Measurements from ENCODE around the gene ST8SIA5. TPM values are rescaled to one million over a fixed set of nuclear protein-coding genes. Genes with fewer than 3 reads are reported as not detected.

Gene ST8SIA5
- total and polyA plus RNA-seq, 5 donors from 2014 or later = not detected

DNA sequence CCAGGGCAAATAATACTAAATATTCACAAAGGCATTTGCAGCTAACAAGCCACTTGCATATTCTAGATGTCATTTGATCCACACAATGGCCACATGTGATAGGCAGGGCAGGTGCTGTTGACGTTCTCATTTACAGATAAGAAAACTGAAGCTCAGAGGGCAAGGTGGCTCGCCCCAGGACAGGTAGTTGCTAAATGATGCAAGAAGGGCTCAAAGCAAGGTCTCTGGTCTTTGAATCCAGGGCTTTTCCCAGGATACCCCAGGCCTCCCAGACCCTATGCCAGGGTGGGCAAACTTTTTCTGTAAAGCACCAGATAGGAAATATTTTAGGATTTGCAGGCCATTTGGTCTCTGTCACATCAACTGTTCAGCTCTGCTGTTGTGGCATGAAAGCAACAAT lies 135.0 kb downstream of the ST8SIA5 start:
- no peaks in the 10 kb centered on the region for H3K36me3 Mint-ChIP-seq
- no peaks in the 10 kb centered on the region for H3K9me3 ChIP-seq (ENCODE audit: control insufficient read depth in 2 of 2, low read length in 2 of 2)
- no peak overlapping the region for H3K27ac Mint-ChIP-seq
- DNase-seq = no peak
- no peak overlapping the region for H3K27ac ChIP-seq (ENCODE audit: insufficient read depth, low read length, poor library complexity, severe bottlenecking)
- H3K4me1 Mint-ChIP-seq = peaks cover 0 to 29% (median 1%) of the 10 kb centered on the region in 4 donors
- no peak for ATAC-seq (ENCODE audit: low read depth in 2 of 2)
- H3K27me3 Mint-ChIP-seq = peaks cover 12% of the 10 kb centered on the region
- H3K36me3 ChIP-seq (ENCODE audit: control insufficient read depth, insufficient read depth, low read length) = no peaks in the 10 kb centered on the region
- H3K4me3 Mint-ChIP-seq = no peak overlapping the region
- peaks cover 6% of the 10 kb centered on the region for H3K4me1 ChIP-seq (ENCODE audit: control insufficient read depth, insufficient read depth, low read length, poor library complexity, severe bottlenecking)
- H3K4me3 ChIP-seq (ENCODE audit: low read depth, low read length) = no peak overlapping the region
- peaks cover 4% of the 10 kb centered on the region for H3K27me3 ChIP-seq (ENCODE audit: control insufficient read depth, insufficient read depth, low read length)
- no peaks in the 10 kb centered on the region for H3K9me3 Mint-ChIP-seq

DNA sequence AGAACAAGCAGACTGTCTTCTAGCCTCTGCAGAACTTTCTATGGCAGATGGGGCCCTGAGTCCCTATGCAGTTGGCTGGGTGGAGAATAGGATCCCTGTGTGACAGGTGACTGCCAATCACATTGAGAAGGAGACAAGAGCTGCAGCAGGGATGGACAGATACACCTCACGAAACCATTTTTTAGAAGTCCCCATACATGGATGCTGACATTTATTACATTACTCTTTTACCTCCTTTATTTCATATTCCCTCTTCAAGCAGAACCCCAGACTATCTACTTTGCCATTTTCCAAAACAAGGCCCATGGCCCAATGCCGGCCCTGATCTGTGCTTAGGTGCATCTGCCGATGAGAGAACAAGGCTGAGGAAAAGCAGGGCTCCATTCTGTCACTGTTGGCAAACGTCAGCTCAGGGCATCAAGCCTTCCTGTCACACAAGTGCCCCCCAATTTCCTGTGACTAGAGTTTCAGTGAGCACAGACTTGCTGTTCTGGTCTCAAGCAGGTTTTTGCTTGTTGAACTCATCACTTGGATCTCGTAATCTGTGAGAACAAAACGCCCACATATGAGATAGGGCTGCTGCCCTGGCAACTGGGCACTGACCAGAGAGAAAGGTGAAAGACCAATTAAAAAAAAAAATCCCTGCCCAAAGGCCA lies 135.6 kb downstream of the ST8SIA5 start:
- no peak for ATAC-seq (ENCODE audit: low read depth in 2 of 2)
- no peak overlapping the region for H3K4me3 Mint-ChIP-seq
- H3K36me3 Mint-ChIP-seq = no peaks in the 10 kb centered on the region

DNA sequence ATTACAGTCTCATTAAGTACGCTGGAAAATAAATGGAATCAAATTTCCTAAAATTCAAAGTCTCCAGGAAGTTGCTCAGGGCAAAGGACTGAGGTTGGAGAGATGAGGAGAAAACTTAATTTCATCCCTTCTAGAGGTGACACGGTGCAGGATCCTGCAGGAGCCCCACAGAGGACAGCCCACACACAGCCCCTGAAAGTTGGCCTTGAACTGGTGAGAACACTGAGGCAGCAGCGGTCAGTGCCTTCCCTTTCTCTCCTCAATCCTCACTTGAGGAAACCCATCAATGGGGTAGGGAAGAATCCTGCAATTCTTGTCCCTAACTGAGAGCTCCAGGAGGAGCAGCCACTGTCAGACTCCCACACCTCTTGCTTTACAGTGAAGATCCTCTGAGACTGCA lies 137.3 kb downstream of the ST8SIA5 start:
- Histone ChIP-seq H3K9me3 (ENCODE audit: control insufficient read depth in 2 of 2, low read length in 2 of 2) (no peaks in the 10 kb centered on the region), H3K4me1 (ENCODE audit: control insufficient read depth, insufficient read depth, low read length, poor library complexity, severe bottlenecking) (peaks cover 6% of the 10 kb centered on the region), H3K27me3 (ENCODE audit: control insufficient read depth, insufficient read depth, low read length) (peaks cover 4% of the 10 kb centered on the region), H3K36me3 (ENCODE audit: control insufficient read depth, insufficient read depth, low read length) (no peaks in the 10 kb centered on the region), H3K4me3 (ENCODE audit: low read depth, low read length) (no peak overlapping the region), H3K27ac (ENCODE audit: insufficient read depth, low read length, poor library complexity, severe bottlenecking) (no peak overlapping the region)
- Mint-ChIP-seq H3K9me3 (peaks cover 0 to 4% (median 0%) of the 10 kb centered on the region in 7 donors), H3K36me3 (no peaks in the 10 kb centered on the region), H3K4me1 (peaks cover 0 to 24% (median under 1%) of the 10 kb centered on the region in 4 donors), H3K27me3 (peaks cover 10% of the 10 kb centered on the region), H3K4me3 (no peak overlapping the region), H3K27ac (no peak overlapping the region)
- ATAC-seq (ENCODE audit: low read depth in 2 of 2) (no peak), DNase-seq (no peak)

More for the DNA sequence above, 135.6 kb downstream of the ST8SIA5 start:
- Histone ChIP-seq H3K27me3 (ENCODE audit: control insufficient read depth, insufficient read depth, low read length) (peaks cover 4% of the 10 kb centered on the region), H3K27ac (ENCODE audit: insufficient read depth, low read length, poor library complexity, severe bottlenecking) (no peak overlapping the region), H3K9me3 (ENCODE audit: control insufficient read depth in 2 of 2, low read length in 2 of 2) (no peaks in the 10 kb centered on the region), H3K36me3 (ENCODE audit: control insufficient read depth, insufficient read depth, low read length) (no peaks in the 10 kb centered on the region), H3K4me3 (ENCODE audit: low read depth, low read length) (no peak overlapping the region), H3K4me1 (ENCODE audit: control insufficient read depth, insufficient read depth, low read length, poor library complexity, severe bottlenecking) (peaks cover 6% of the 10 kb centered on the region)
- peaks cover 13% of the 10 kb centered on the region for H3K27me3 Mint-ChIP-seq
- peaks cover 0 to 29% (median 1%) of the 10 kb centered on the region in 4 donors for H3K4me1 Mint-ChIP-seq
- peak in 1 of 3 donors; percentile 46 for DNase-seq
- peak overlapping the region in 1 of 3 donors; percentile 33 for H3K27ac Mint-ChIP-seq
- H3K9me3 Mint-ChIP-seq = peaks cover 0 to 2% (median 0%) of the 10 kb centered on the region in 7 donors

Other genes starting within 250 kb of the ST8SIA5 start
- not detected for gene LOXHD1, start 99.8 kb downstream of the ST8SIA5 start, total RNA-seq
- not detected for gene LOXHD1, start 99.8 kb downstream of the ST8SIA5 start, polyA plus RNA-seq
- gene PIAS2, start 160.5 kb upstream of the ST8SIA5 start, total RNA-seq = 33.6 TPM
- gene PIAS2, start 160.5 kb upstream of the ST8SIA5 start, polyA plus RNA-seq = 10 to 100 TPM; 13.2 to 21.3 (median 18.3) TPM
- not detected for gene KATNAL2, start 160.5 kb upstream of the ST8SIA5 start, total RNA-seq
- gene KATNAL2, start 160.5 kb upstream of the ST8SIA5 start, polyA plus RNA-seq = under 1 TPM in 1 of 4 donors, not detected in 3; 0.51 TPM

Data from CD4-positive, CD25-positive, alpha-beta regulatory T cell (primary cell).